Measurements from ENCODE around the gene SPRR4.
"Not testable (repeated sequence)": the region's sequence is repeated elsewhere in the genome, so short reads cannot be mapped to it uniquely, and the experiment has no call there.

SPRR4 gene

GRCh38 chr1:152995842-152996241, 25.4 kb downstream of the SPRR4 start:
- TF ChIP-seq, protein P1, sequence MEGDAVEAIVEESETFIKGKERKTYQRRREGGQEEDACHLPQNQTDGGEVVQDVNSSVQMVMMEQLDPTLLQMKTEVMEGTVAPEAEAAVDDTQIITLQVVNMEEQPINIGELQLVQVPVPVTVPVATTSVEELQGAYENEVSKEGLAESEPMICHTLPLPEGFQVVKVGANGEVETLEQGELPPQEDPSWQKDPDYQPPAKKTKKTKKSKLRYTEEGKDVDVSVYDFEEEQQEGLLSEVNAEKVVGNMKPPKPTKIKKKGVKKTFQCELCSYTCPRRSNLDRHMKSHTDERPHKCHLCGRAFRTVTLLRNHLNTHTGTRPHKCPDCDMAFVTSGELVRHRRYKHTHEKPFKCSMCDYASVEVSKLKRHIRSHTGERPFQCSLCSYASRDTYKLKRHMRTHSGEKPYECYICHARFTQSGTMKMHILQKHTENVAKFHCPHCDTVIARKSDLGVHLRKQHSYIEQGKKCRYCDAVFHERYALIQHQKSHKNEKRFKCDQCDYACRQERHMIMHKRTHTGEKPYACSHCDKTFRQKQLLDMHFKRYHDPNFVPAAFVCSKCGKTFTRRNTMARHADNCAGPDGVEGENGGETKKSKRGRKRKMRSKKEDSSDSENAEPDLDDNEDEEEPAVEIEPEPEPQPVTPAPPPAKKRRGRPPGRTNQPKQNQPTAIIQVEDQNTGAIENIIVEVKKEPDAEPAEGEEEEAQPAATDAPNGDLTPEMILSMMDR (IDR thresholded peaks at IDR 0.05; ENCODE audit: low read depth, low read length), result no peak
- DNase-seq (ENCODE audit: extremely low read depth, low read depth), result no peak

DNA sequence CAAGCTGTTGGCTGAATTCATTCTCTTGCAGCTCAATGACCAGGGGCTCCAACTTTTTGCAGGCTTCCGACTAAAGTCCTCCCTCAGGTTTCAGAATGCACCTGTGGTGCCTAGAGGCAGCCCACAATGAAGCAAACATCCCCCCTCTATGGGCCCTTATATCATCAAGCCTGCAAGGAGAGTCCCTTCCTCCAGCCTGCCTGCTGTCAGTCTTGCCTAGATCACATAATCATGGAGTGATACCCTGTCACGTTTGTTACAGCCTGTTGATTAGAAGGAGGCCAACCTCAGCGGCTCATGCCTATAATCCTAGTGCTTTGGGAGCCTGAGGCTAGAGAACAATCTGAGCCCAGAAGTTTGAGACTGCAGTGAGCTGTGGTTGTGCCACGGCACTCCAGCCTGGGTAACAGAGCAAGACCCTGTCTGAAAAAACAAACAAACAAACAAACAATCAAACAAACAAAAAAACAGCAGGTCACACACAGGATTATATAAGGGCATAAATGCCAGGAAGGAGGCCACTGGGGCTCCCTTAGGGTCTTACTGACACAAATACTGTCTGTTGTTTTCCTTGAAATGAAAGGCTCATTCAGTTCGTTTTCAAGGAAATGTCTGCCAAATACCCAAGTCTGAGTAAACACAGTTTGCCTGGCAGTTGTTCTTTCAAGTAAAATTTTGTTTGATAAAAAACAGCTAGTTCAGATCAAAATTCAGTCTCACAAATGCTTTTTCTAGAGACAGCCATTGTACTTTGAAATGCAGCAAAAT, 26.4 kb downstream of the SPRR4 start:
- DNase-seq (ENCODE audit: extremely low read depth, low read depth), result no peak
- TF ChIP-seq, protein P1 (IDR thresholded peaks at IDR 0.05; ENCODE audit: low read depth, low read length), result no peak

DNA sequence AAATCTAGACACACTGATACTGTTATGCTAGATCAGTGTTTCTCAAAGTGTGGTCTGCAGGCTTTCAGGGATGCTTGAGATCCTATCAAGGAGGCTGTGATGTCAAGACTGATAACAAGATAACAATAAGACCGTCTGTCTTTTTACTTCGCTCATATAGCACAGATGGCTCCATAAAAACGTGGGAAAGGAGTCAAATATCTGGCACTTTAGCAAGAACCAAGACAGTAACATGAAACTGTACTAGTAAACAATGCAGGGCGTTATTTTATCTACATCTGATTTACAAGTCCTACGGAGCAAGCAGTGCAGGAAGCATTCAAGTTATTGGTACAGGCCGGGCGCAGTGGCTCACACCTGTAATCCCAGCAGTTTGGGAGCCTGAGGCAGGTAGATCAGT, 27.5 kb downstream of the SPRR4 start:
- no peak for DNase-seq (ENCODE audit: extremely low read depth, low read depth)
- TF ChIP-seq, protein P1 (IDR thresholded peaks at IDR 0.05; ENCODE audit: low read depth, low read length), result no peak

- TF ChIP-seq, protein P1 (IDR thresholded peaks at IDR 0.05; ENCODE audit: low read depth, low read length), result no peak
- DNase-seq (ENCODE audit: extremely low read depth, low read depth), result no peak
These were observed 28.0 kb downstream of the SPRR4 start for GRCh38 chr1:152998476-152998875.

DNA sequence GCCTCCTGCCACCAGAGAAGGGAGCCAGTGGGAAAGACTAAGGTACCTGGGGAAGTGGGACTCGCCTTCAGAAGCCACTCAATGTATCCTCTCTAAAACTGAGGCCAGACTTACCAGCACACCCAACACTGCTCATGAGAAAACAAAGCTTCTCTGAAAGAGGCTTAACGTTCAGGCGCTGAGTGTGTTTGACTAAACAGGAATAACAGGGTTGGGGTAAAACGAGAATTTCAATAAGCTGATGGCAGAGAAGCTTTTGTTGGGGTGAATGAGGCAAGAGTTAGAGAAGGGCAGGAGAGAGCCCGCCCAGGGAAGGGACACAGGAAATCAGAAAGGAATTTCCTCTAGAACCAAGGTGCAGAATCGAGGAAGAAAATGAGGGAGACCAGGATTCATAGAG, 29.4 kb downstream of the SPRR4 start:
- TF ChIP-seq, protein P1 (IDR thresholded peaks at IDR 0.05; ENCODE audit: low read depth, low read length), result no peak
- DNase-seq (ENCODE audit: extremely low read depth, low read depth), result no peak

DNA sequence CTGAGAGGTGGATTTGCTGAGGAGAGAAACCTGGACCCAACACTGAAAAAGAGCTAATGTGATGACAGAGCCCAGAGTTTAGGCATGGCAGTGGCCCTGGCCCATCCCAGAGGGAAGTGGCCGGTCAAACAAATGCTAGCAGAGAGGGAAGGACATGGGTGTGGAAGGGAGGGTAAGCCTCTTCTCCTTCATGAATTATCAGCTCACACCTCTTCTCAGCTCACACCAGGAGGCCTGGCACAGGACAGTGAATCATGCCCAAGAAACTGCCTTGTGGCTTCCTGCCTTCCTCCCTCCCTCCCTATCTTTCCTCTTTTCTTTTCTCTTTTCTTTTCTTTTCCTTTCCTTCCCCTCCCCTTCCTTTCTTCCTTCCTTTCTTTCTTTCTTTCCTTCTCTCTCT, 29.8 kb downstream of the SPRR4 start:
- no peak for DNase-seq (ENCODE audit: extremely low read depth, low read depth)
- TF ChIP-seq, protein P1 (IDR thresholded peaks at IDR 0.05; ENCODE audit: low read depth, low read length), result no peak

DNA sequence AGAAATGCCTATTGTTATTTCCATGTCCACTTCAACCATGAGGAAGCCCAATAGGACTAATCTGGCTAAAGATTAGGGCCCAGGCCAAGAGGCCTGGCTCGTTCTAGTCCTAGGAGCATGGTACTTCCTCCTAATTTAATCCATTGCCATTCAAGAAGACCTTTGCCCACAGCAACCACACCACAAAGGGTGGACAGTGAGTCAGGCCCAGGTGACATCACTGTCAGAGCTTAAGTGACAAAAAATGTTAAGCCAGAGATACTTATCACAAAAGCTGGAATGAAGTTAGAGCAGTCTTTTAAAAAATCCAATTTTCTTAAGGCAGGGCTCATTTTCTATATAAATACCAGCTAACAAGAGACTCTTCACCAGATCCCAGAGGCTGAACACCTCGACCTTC, 30.9 kb downstream of the SPRR4 start, which contains the start of gene SPRR3:
SPRR3 (plus strand) TSS at position 368 of the 400 bp plus-strand sequence. CDS start 1,272 bp downstream, outside the sequence.
- no peak for DNase-seq (ENCODE audit: extremely low read depth, low read depth)

GRCh38 chr1:153011235-153011758, 40.8 kb downstream of the SPRR4 start:
- DNase-seq (ENCODE audit: extremely low read depth, low read depth), result not testable (repeated sequence)

More for the DNA sequence above, 30.9 kb downstream of the SPRR4 start, which contains the start of gene SPRR3:
- TF ChIP-seq, protein P1 (IDR thresholded peaks at IDR 0.05; ENCODE audit: low read depth, low read length), result no peak

GRCh38 chr1:153021829-153022228, 51.4 kb downstream of the SPRR4 start:
- DNase-seq (ENCODE audit: extremely low read depth, low read depth), result not testable (repeated sequence)

All from AG09319 (cell line).